MCF 10A (cell line): ENCODE measurements around the gene TIAM1. TPM values are rescaled to one million over a fixed set of nuclear protein-coding genes. Genes with fewer than 3 reads are reported as not detected.

Experiments
- BruUV-seq: library from RNA; stranded (reverse); fragments of 400-500 nt; replicated peaks from 2 replicates; lab custom pipeline; 2021; lab: Mats Ljungman, UMichigan
- CTCF ChIA-PET: fragments of 300-600 bp; sonication (Branson Sonifier 250); formaldehyde crosslinking; extraction: SDS; loops from one replicate; lab custom pipeline; 2021; ENCODE audit warnings: antibody characterized with exemption, inconsistent platforms; lab: Yijun Ruan, JAX
- POLR2A ChIA-PET: fragments of 300-600, 350-650 bp; sonication (Branson Sonifier 250); formaldehyde crosslinking; extraction: SDS; loops from one replicate; lab custom pipeline; 2020; ENCODE audit warnings: antibody characterized with exemption, inconsistent platforms; lab: Yijun Ruan, JAX
- DNase-seq: peaks from one replicate; pipeline ENCODE4 v3.0.0-alpha.2; 2018; ENCODE audit not compliant: unreplicated experiment
- H3K27ac Mint-ChIP-seq: one replicate; pipeline ENCODE4 v1.8.0; 2022; ENCODE audit warnings: mild to moderate bottlenecking, low read depth, mixed read lengths; ENCODE audit not compliant: unreplicated experiment
- H3K27me3 Mint-ChIP-seq: one replicate; pipeline ENCODE4 v1.8.0; 2022; ENCODE audit warnings: mixed read lengths; ENCODE audit not compliant: insufficient read depth, unreplicated experiment
- H3K36me3 Mint-ChIP-seq: one replicate; pipeline ENCODE4 v1.8.0; 2022; ENCODE audit warnings: mild to moderate bottlenecking, moderate library complexity, mixed read lengths; ENCODE audit not compliant: insufficient read depth, unreplicated experiment
- H3K4me1 Mint-ChIP-seq: one replicate; pipeline ENCODE4 v1.8.0; 2022; ENCODE audit warnings: mixed read lengths; ENCODE audit not compliant: insufficient read depth, unreplicated experiment
- H3K4me3 Mint-ChIP-seq: one replicate; pipeline ENCODE4 v1.8.0; 2022; ENCODE audit warnings: mild to moderate bottlenecking, moderate library complexity, mixed read lengths; ENCODE audit not compliant: unreplicated experiment
- H3K9me3 Mint-ChIP-seq: one replicate; pipeline ENCODE4 v1.8.0; 2022; ENCODE audit warnings: mixed read lengths; ENCODE audit not compliant: unreplicated experiment
- CTCF ChIP-seq: fragments of 200-600 bp; IDR thresholded peaks from one replicate; pipeline ENCODE4 v1.8.0; 2022; ENCODE audit warnings: antibody characterized with exemption, mild to moderate bottlenecking; ENCODE audit not compliant: unreplicated experiment
- intact Hi-C: fragments of 100-400 bp; cut with micrococcal nuclease; formaldehyde crosslinking; loops from 2 replicates; pipeline ENCODE4 v1.14.1; 2022
- total RNA-seq: library from RNA; stranded (reverse); gene quantifications from 2 replicates; pipeline ENCODE4 v1.2.3, GENCODE V29; 2022

The TIAM1 gene
- total RNA-seq, 1 experiment from 2014 or later, result 9.8 TPM

GRCh38 chr21:31354604-31355443, 10.8 kb upstream of the TIAM1 start:
- no peak for TF ChIP-seq CTCF
- no TSS peak for BruUV-seq
- Mint-ChIP-seq H3K36me3 (no peaks in the 10 kb centered on the region), H3K27me3 (no peaks in the 10 kb centered on the region), H3K27ac (peak overlapping the region; percentile 86), H3K4me3 (peak overlapping the region; percentile 28), H3K9me3 (peaks cover 7% of the 10 kb centered on the region), H3K4me1 (peaks cover 29% of the 10 kb centered on the region)
- DNase-seq, result peak; percentile 97
- intact Hi-C loops, result loop anchor here (5.0 kb wide), 1 partner anchor 302 kb away; the partner anchor contains the start of gene SOD1
- ChIA-PET POLR2A (interaction anchor here (0.5 to 3.0 kb wide), 7 partner anchors 8 to 275 kb away, joined by 3 to 21 read pairs (median 3); partner anchors contain the start of gene TIAM1), CTCF (interaction anchor here (0.8 to 2.1 kb wide), 3 partner anchors 12 to 225 kb away, joined by 3 to 6 read pairs (median 5); no protein-coding TSS in a partner anchor)

GRCh38 chr21:31354122-31354521, 10.1 kb upstream of the TIAM1 start:
- BruUV-seq, result no TSS peak
- H3K9me3 Mint-ChIP-seq, result no peaks in the 10 kb centered on the region

GRCh38 chr21:31352836-31353235, 8.8 kb upstream of the TIAM1 start:
- BruUV-seq, result no TSS peak
- DNase-seq, result no peak
- Mint-ChIP-seq H3K36me3 (no peaks in the 10 kb centered on the region), H3K9me3 (no peaks in the 10 kb centered on the region), H3K27ac (no peak overlapping the region), H3K27me3 (no peaks in the 10 kb centered on the region), H3K4me1 (peaks cover 29% of the 10 kb centered on the region), H3K4me3 (no peak overlapping the region)
- intact Hi-C loops, result loop anchor here (5.0 kb wide), 1 partner anchor 304 kb away; the partner anchor contains the start of gene SOD1
- CTCF ChIA-PET, result interaction anchor here (0.7 to 2.6 kb wide), 5 partner anchors 42 to 514 kb away, joined by 3 to 10 read pairs (median 5); no protein-coding TSS in a partner anchor
- POLR2A ChIA-PET, result interaction anchor here (0.7 to 3.0 kb wide), 3 partner anchors 10 to 14 kb away, joined by 4 to 21 read pairs (median 5); partner anchors contain the start of gene TIAM1
- no peak for TF ChIP-seq CTCF

More at GRCh38 chr21:31354122-31354521, 10.1 kb upstream of the TIAM1 start:
- Mint-ChIP-seq H3K27ac (peak overlapping the region; percentile 86), H3K36me3 (no peaks in the 10 kb centered on the region), H3K27me3 (no peaks in the 10 kb centered on the region), H3K4me1 (peaks cover 29% of the 10 kb centered on the region), H3K4me3 (peak overlapping the region; percentile 28)
- TF ChIP-seq CTCF, result no peak
- CTCF ChIA-PET, result interaction anchor here (0.8 to 2.1 kb wide), 5 partner anchors 12 to 226 kb away, joined by 3 to 6 read pairs (median 3); no protein-coding TSS in a partner anchor
- peak; percentile 84 for DNase-seq
- intact Hi-C loops, result loop anchor here (5.0 kb wide), 1 partner anchor 303 kb away; the partner anchor contains the start of gene SOD1
- POLR2A ChIA-PET, result interaction anchor here (0.5 to 3.0 kb wide), 8 partner anchors 9 to 276 kb away, joined by 3 to 21 read pairs (median 3); partner anchors contain the start of gene TIAM1
